DND-41 (cell line): ENCODE measurements around the gene XYLT1.

Experiments
- EZH2 ChIP-seq: IDR thresholded peaks from 3 replicates; pipeline ENCODE4 v1.6.1; 2012; ENCODE audit warnings: borderline replicate concordance, low read depth, mild to moderate bottlenecking, moderate library complexity, low read length, inconsistent platforms; ENCODE audit not compliant: severe bottlenecking
- TF ChIP-seq, protein P1 (sequence below): IDR thresholded peaks from 2 replicates; pipeline ENCODE4 v1.5.1; 2012; ENCODE audit warnings: borderline replicate concordance, low read length, moderate library complexity, mild to moderate bottlenecking; ENCODE audit not compliant: poor library complexity, severe bottlenecking; ENCODE audit errors: extremely low read depth

GRCh38 chr16:17460890-17461289 lies 9.9 kb downstream of the XYLT1 start:
- TF ChIP-seq, protein P1, sequence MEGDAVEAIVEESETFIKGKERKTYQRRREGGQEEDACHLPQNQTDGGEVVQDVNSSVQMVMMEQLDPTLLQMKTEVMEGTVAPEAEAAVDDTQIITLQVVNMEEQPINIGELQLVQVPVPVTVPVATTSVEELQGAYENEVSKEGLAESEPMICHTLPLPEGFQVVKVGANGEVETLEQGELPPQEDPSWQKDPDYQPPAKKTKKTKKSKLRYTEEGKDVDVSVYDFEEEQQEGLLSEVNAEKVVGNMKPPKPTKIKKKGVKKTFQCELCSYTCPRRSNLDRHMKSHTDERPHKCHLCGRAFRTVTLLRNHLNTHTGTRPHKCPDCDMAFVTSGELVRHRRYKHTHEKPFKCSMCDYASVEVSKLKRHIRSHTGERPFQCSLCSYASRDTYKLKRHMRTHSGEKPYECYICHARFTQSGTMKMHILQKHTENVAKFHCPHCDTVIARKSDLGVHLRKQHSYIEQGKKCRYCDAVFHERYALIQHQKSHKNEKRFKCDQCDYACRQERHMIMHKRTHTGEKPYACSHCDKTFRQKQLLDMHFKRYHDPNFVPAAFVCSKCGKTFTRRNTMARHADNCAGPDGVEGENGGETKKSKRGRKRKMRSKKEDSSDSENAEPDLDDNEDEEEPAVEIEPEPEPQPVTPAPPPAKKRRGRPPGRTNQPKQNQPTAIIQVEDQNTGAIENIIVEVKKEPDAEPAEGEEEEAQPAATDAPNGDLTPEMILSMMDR = no peak
- TF ChIP-seq EZH2 = no peak
